IPS-11a (cell line): ENCODE results near the gene IMP3.

Experiments used
- H3K4me3 ChIP-seq: one replicate; pipeline ENCODE4 v1.5.1; 2013; ENCODE audit warnings: low read depth, low read length, control low read depth

Gene IMP3

DNA sequence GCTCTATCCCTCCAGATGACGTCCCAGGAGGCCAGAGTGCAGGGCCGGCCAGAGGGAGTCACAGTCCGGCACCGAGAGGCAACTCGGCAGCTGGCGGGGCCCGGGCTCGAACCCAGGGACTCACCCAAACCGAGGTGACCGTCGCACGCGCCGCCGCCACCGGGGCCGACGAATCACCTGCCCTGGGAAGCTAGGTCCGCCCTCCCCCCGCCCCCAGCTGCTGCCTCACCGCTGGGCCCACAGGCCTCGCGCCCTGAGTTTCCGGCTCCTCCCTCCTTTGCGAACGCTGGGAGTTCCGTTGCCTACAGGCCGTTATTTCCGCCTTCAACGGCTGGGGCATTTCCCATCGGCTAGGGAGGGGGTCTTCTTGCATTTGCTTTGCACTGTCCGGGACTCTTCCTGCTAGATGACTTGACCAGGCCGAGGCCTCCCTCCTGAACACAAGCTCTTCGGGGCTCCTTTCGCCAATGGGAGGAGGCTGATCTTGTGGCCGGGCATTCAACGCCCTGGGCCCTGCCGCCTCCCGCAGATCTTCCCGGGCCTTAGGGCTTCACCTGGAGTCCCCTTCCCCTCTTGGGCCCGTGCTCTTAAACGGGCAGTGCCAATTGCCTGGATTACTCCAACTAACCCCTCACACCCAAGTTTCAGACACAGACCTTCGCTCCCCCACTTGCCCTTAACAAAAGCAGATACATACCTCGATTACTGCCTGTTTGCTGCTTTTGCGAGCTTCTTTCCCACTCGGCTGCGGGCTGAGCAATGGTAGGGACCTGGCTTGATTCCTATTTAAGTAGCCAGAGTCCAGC is 14.3 kb downstream of the IMP3 start, which contains the start of gene SNUPN:
TSS of gene SNUPN (minus strand) at position 184 of the 806 bp plus-strand sequence. CDS start 4,674 bp downstream, outside the sequence.
- peak within 1 kb of the TSS; percentile 86 for H3K4me3 ChIP-seq

DNA sequence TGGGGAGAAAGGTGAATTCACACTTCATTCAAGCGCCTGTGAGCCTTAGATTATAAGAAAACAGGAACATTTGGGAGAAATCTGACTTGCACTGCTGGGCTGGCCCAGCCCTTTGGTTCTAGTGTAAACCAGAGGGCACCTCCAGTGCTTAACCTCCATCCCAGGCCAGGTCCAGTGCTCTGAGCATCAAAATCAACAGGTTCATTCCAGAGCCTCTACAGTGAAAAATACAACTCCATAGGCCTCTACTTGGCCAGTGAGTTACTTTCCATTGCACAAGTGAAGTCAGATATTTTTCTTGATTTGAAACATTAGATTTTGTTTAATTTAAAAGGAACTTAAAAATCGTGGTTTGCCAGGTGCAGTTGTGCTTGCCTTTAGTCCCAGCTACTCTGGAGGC is 17.5 kb downstream of the IMP3 start:
- H3K4me3 ChIP-seq, result no peak overlapping the region

DNA sequence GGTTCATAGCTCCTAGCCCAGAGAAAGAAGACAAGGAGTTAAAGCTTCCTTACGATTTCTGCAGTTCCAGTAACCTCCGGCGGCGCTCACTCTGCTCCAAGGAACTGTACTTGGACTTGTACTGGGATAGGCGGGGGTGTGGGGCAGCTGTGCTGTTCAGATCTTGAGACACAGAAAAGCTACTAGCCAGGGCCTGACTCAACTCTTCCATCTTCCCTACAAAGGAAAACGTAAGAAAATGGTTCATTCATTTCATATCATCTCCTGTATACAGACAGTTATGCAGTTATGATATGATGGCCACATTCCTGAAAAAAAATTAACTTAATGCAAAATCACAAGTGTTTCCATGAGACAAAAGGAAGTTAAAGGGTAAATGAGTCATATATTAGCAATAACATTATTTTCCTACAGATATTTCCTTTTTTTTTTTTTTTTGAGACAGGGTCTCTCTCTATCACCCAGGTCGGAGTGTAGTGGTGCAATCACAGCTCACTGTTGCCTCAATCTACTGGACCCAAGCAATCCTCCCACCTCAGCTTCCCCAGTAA is 19.1 kb downstream of the IMP3 start:
- H3K4me3 ChIP-seq, result no peak overlapping the region

DNA sequence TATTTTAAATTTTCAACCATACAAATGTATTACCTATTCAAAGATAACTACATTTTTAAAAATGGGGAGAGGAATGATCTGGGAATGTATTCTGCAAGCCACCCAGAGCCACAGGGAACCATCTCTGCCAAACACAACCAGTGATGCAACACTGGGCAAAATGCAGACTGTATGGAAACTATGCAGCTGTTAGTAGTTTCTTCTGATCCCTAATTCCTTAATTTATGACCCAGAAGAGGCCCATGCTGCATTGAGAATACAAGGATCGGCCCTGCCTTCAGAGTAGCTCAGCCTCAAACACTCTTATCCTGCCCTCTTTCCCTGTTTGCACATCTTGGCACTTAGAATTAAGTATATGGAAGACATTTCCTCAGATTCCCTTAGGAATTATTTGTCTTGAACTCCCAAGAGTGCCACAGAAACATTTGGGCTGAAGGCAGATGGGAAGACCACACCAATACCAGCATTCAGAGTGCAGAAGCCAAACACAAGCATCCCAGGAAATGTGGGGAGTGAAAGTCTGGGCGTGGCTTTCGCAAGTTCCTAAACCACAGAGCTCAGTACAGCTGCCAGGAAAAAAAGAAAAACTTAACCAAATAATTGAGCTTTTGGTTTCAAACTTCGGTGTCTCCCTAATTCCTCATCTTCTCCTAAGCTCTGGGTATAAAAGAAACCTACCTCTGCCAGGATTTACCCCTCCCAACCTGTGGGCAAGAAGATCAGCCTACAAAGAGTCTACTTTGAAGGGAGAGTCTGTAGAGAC is 19.8 kb downstream of the IMP3 start:
- H3K4me3 ChIP-seq, result no peak overlapping the region

DNA sequence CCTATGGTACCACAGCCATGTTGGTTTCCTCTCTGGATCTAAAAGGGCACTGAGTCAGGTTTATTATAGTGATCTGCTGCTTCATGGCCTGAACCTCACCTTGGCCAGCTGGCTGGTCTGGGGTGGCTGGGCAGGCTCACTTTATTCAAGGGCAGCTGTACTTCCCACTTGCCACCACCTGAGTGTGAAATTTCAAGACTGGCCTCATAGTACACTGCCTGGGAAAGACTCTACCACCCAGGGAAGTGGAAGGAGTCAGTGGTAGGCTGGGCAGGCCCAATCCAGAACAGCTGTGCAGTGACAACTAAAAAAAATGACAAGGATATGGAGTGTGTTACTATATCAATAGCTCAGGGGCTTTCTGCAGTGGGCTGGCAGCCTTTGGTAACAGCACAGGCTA is 23.3 kb downstream of the IMP3 start:
- no peak overlapping the region for H3K4me3 ChIP-seq

DNA sequence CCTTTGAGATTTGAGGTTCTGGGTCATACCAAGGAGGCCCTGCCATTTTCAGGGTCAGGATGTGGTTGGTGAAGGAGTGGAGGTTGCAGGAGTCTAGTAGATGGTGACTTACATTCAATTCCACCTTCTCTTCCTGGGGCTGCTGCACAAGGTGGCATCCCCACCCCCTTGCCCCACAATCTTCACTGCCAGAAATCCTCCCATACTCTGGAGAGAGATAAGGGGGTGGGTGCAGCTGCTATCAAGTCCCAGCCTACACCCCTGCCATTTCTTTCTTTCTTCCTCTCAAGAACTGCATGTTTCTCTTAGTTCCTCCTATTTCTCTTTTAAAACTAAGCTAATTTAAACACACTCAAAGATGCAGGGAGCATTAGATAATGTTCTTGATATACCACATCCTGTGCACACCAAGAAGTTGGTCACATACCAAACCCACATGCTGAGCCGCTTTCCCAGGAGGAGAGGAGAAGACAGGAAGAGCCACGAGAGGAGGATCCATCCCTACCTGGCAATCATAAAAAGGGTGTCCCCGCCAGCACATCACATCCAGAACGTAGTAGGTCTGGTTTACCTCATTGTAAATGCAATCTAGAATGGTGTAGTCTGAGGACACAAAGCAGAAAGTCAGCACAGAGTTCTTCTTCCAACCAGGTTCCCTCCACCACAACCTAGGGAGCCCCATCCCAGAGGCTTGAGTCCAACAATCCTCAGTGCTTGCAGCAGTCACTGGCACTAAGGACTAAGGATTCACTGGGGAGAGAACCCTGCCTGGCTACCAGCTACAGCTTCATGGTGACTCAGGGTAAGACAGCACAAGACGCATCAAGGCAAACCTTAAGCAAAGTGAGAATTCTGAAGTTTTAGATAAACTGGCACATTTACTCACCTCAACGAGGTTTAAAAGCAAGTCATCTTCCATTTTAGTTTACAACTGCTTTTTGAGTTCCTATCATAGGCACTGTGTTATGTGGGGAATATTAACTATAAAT is 33.0 kb downstream of the IMP3 start:
- no peak overlapping the region for H3K4me3 ChIP-seq

DNA sequence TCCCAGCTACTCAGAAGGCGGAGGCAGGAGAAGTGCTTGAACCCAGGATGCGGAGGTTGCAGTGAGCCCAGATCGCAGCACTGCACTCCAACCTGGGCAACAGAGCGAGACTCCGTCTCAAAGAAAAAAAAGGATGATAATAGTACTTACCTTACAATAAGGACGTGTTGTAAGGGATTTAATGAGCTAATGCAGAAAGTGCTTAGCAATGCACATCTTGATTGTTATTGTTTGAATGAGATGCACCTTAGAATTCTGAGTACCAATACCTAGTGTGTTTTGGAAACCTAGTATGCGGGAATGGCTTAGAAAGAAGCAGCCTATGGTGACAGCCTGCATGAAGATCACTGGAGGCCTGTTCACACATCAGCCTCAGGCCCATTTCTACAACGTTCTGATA is 34.0 kb downstream of the IMP3 start:
- H3K4me3 ChIP-seq, result no peak overlapping the region

DNA sequence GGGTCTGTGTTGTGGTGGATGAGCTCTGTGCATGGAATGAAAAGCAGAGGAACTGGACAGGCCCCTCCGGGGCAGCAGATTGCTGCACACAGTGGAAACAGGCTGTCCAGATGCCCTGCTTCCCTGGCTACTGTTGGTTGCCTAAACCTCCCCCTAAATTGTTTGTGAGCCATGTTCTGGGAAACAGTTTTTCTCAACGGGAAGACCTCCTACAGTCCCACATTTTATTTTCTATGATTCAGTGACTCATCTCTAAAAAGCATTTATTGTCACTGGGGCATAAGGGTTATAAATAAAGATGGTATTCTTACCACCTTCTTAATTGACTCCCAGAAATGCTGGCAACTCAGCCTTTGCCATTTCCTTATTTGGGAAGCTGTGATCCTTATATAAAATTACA is 40.6 kb downstream of the IMP3 start:
- H3K4me3 ChIP-seq, result no peak overlapping the region

DNA sequence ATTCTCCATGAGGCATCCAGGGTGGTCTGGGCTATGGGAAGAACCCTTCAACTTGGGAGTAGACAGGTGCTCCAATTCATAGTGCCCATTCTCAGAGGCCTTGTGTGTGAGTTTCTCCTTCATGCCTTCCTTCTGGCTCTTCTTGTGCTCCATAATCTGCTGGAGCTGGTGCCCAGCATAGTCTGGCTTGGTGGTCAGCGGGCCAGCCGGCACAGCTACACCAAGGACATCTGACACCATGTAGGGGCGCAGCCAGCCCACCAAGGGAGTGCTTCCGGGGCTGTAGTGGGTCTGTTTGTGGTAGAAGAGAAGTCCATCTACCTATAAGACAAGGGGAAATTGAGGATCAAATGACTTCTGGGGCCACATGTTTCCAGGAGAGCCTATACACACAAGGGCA is 41.7 kb downstream of the IMP3 start:
- H3K4me3 ChIP-seq, result no peak overlapping the region

DNA sequence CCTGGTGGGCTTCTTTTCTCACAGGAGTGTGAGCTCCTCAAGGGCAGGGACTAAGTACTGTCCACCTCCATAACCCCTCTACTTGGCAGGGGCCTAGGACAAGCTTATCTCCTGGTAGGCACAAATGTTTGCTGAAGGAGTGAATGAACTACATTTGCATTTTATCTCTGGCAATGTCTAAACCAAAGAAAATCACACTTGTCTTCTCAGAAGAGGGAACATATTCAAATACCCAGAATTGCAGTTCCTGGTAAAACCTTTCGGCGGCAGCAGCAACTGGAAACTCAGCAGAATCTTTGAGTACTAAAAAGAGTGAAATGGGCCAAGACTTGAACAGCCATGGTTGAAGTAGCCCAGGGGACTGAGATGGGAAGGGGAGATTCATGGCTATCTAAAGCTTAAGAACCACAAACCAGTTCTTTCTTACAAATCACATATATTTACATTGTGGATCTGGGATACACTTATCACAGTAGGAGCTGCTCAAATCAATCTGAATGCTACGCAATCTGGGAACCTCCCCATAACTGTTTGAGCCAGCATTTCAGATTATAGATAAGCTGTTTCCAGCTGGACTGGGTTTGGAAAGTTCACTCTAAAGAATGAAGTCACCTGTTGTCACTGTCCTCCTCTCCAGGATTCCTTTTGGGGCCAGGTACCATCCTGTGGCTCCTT is 42.2 kb downstream of the IMP3 start:
- H3K4me3 ChIP-seq, result no peak overlapping the region

DNA sequence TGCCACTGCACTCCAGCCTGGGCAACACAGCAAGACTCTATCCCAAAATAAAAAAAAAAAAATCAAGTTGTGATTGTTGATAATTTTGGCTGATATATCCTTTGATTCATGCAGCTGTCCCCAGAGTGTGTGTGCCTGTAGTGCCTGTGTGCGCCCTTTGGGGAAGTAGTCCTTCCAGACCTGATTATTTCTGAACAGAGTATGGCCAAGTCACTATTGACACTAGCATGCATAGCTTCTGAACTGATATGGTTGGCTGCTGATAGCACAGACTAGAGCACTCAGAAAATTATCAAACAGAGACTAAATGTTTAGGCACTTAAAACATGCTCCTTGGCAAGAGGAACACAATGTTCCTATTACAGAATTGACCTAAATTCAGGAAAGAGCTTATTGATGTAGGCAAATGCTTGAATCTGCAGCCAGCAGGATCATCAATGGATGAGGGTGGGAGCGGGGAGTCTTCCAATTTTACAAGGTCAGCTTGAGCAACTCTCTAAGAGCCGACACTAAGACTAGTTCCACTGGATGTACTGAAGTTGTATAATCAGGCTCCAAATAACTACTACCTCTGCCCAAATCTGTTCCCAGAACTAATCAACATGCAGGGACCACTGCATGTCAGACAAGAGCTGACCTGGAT is 43.2 kb downstream of the IMP3 start:
- no peak overlapping the region for H3K4me3 ChIP-seq

DNA sequence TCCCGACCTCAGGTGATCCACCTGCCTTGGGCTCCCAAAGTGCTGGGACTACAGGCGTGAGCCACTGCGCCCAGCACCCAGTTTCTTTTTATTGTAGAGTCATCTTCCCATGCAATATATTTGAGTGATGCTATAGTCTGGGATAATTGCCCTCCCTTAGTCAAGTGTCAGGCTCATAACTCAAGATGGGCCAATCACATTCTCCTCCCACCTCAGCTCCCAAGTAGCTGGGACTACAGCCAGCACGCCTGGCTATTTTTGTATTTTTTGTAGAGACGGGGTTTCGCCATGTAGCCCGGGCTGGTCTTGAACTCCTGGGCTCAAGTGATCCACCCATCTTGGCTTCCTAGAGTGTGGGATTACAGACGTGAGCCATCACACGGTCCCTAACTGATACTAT is 45.7 kb downstream of the IMP3 start:
- no peak overlapping the region for H3K4me3 ChIP-seq

DNA sequence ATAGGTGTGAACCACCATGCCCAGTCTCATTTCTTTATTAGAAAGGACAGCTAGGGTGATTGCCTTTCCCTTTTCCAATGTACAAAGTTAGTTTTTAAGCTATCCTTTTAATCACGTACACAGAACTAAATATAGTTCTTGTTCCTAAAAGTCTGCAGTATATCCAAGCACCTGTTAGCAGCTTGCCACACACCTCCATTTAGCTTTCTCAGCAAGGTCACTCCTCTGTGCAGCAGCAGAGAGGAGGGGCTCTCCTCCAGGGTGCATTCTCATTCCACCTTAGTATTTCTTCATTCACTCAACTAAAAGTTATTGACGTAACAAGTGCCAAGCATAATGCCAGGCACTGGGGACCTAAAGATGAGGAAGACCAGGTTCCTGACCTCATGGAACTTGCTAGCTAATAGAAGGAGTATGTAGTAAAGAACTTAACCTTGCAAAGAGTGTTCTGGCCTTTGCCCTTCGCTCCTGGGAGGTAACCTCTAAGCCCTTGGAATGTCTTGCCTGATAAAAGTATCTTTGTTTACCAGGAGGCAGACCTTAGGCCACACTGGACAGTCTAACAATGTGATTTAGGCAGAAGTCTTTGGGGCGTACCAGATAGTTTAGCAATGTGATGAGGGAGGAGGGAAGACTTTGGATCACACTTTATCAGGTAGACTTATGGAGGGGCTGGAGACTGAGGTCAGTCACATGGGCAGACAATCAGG is 48.2 kb downstream of the IMP3 start:
- H3K4me3 ChIP-seq, result no peak overlapping the region

DNA sequence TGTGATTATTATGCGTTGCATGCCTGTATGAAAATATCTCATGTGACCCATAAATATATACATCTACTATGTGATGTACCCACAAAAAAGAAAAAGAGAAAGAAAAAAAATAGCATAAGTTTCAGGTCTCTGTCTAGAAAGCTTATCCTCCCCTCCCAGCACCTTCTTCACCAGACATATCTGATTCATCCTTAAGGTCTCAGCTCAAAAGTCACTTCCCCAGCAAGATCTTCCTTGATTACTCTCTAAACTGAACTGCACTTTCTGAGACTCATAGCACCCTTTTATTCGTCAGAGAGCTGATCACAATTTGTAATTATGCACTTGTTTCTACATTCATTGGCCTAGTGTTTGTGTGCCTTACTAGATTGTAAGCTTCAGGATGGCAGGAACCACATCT is 49.8 kb downstream of the IMP3 start:
- no peak overlapping the region for H3K4me3 ChIP-seq
